DOHH2 (cell line): ENCODE results near the gene THBD.

Experiments
- H3F3A ChIP-seq: fragments of 200-600 bp; sonication (generic), shearing (Covaris generic); 2 replicates; pipeline ENCODE4 v1.6.0; 2016; ENCODE audit warnings: antibody characterized with exemption, mild to moderate bottlenecking; ENCODE audit not compliant: control insufficient read depth, insufficient read depth
- H3K27ac ChIP-seq: fragments of 200-600 bp; sonication (generic); 2 replicates; pipeline ENCODE4 v1.5.1; 2014; ENCODE audit warnings: low read depth, mild to moderate bottlenecking, low read length, moderate library complexity
- H3K27me3 ChIP-seq: fragments of 200-600 bp; sonication (generic); 2 replicates; pipeline ENCODE4 v1.6.1; 2014; ENCODE audit warnings: mild to moderate bottlenecking, low read length, mixed read lengths; ENCODE audit not compliant: control insufficient read depth
- H3K36me3 ChIP-seq: fragments of 200-600 bp; sonication (generic); 2 replicates; pipeline ENCODE4 v1.6.1; 2014; ENCODE audit warnings: mild to moderate bottlenecking, low read length, moderate library complexity, mixed read lengths; ENCODE audit not compliant: control insufficient read depth
- H3K4me1 ChIP-seq: fragments of 200-600 bp; sonication (generic); 2 replicates; pipeline ENCODE4 v1.6.1; 2014; ENCODE audit warnings: mild to moderate bottlenecking, low read length, mixed read lengths; ENCODE audit not compliant: control insufficient read depth
- H3K4me2 ChIP-seq: fragments of 200-600 bp; sonication (generic); 2 replicates; pipeline ENCODE4 v1.6.0; 2014; ENCODE audit warnings: mild to moderate bottlenecking, low read length, moderate library complexity
- H3K4me3 ChIP-seq: fragments of 200-600 bp; sonication (generic); 2 replicates; pipeline ENCODE4 v1.5.1; 2014; ENCODE audit warnings: mild to moderate bottlenecking, low read length, mixed read lengths
- H3K79me2 ChIP-seq: fragments of 200-600 bp; sonication (generic); 2 replicates; pipeline ENCODE4 v1.6.1; 2014; ENCODE audit warnings: mild to moderate bottlenecking, low read length, mixed read lengths; ENCODE audit not compliant: control insufficient read depth
- H3K9me2 ChIP-seq: fragments of 200-600 bp; sonication (generic); replicated peaks from 2 replicates; pipeline ENCODE4 v1.6.1; 2014; ENCODE audit warnings: mild to moderate bottlenecking, low read length, mixed read lengths; ENCODE audit not compliant: control insufficient read depth
- H3K9me3 ChIP-seq: fragments of 200-600 bp; sonication (generic); 2 replicates; pipeline ENCODE4 v1.6.1; 2014; ENCODE audit warnings: antibody characterized with exemption, low read length, mixed read lengths; ENCODE audit not compliant: control insufficient read depth, insufficient read depth
- H4K20me1 ChIP-seq: fragments of 200-600 bp; sonication (generic); 2 replicates; pipeline ENCODE4 v1.6.0; 2014; ENCODE audit warnings: low read depth, mild to moderate bottlenecking, antibody characterized with exemption, low read length, moderate library complexity; ENCODE audit not compliant: control insufficient read depth, insufficient read depth
- CTCF ChIP-seq: fragments of 200-600 bp; sonication (generic); IDR thresholded peaks from one replicate; pipeline ENCODE4 v1.5.1; 2014; ENCODE audit warnings: antibody characterized with exemption, mild to moderate bottlenecking, low read depth, low read length; ENCODE audit not compliant: poor library complexity, severe bottlenecking
- EZH2phosphoT487 ChIP-seq: fragments of 200-600 bp; sonication (generic); IDR thresholded peaks from 2 replicates; pipeline ENCODE4 v1.6.1; 2017; ENCODE audit warnings: borderline replicate concordance, mild to moderate bottlenecking, antibody characterized with exemption, low read length, moderate library complexity, mixed read lengths

Gene THBD

GRCh38 chr20:23048283-23049200, 930 bp downstream of the THBD start:
- no peak overlapping the region for H3K4me2 ChIP-seq
- H3K4me3 ChIP-seq, result no peak overlapping the region
- H3K27ac ChIP-seq, result no peak overlapping the region
- H3K4me1 ChIP-seq, result no peaks in the 10 kb centered on the region
- H3K9me3 ChIP-seq, result peaks cover 20% of the 10 kb centered on the region; the same call in 1 of the 2 replicates
- H3K9me2 ChIP-seq, result no peaks in the 10 kb centered on the region
- H3F3A ChIP-seq, result no peaks in the 10 kb centered on the region
- no peaks in the 10 kb centered on the region for H4K20me1 ChIP-seq
- H3K27me3 ChIP-seq, result no peaks in the 10 kb centered on the region
- H3K79me2 ChIP-seq, result no peaks in the 10 kb centered on the region
- H3K36me3 ChIP-seq, result no peaks in the 10 kb centered on the region
- no peak for TF ChIP-seq EZH2phosphoT487
- no peak for TF ChIP-seq CTCF

- no peaks in the 10 kb centered on the region for H3K79me2 ChIP-seq
- H3K4me2 ChIP-seq, result no peak overlapping the region
- H3K4me3 ChIP-seq, result no peak overlapping the region
- peaks cover 20% of the 10 kb centered on the region; the same call in 1 of the 2 replicates for H3K9me3 ChIP-seq
- H3K27ac ChIP-seq, result no peak overlapping the region
- no peaks in the 10 kb centered on the region for H3K36me3 ChIP-seq
- H3F3A ChIP-seq, result no peaks in the 10 kb centered on the region
- TF ChIP-seq EZH2phosphoT487 (no peak), CTCF (no peak)
- H4K20me1 ChIP-seq, result no peaks in the 10 kb centered on the region
- no peaks in the 10 kb centered on the region for H3K9me2 ChIP-seq
- no peaks in the 10 kb centered on the region for H3K4me1 ChIP-seq
- H3K27me3 ChIP-seq, result no peaks in the 10 kb centered on the region
Observed at GRCh38 chr20:23047738-23048214, 1.7 kb downstream of the THBD start.

- TF ChIP-seq EZH2phosphoT487 (no peak), CTCF (no peak)
- Histone ChIP-seq H3K27ac (no peak overlapping the region), H4K20me1 (no peaks in the 10 kb centered on the region), H3K4me2 (no peak overlapping the region), H3K9me3 (peaks cover 20% of the 10 kb centered on the region; the same call in 1 of the 2 replicates), H3K4me3 (no peak overlapping the region), H3K4me1 (no peaks in the 10 kb centered on the region), H3K36me3 (no peaks in the 10 kb centered on the region), H3F3A (no peaks in the 10 kb centered on the region), H3K9me2 (no peaks in the 10 kb centered on the region), H3K79me2 (no peaks in the 10 kb centered on the region), H3K27me3 (no peaks in the 10 kb centered on the region)
Observed at GRCh38 chr20:23047001-23047737, 2.3 kb downstream of the THBD start.
